ENCODE measurements around the gene CDK3.

CDK3 gene

DNA sequence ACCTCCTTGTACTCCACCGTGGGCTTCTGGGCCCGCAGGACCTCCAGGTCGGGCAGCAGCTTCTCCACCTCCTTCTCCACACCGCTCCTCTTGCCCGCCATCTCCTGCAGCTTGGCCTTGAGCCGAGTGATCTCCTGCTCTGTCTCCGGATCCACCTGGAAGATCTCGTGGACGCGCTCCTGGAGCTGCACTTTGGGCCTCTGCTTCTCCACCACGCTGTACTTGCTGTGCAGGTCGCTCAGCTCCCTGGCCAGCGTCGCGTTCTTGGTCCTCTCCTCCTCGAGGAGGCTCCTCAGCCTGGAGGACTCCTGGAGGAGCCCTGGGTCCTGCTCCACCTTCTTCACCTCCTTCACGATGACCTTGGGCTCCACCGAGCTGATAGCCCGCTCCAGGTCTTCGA is 8.8 kb downstream of the CDK3 start:
- Histone ChIP-seq H3K9me3 (ENCODE audit: low read depth, low read length) (no peaks in the 10 kb centered on the region), H3K36me3 (ENCODE audit: insufficient read depth, low read length) (no peaks in the 10 kb centered on the region), H3K9ac (ENCODE audit: insufficient read length) (no peak overlapping the region), H3K27ac (no peak overlapping the region), H3K4me3 (no peak overlapping the region)
- no peak for DNase-seq (ENCODE audit: low read depth, low spot score)
- no peak for TF ChIP-seq POLR2AphosphoS5 (IDR thresholded peaks at IDR 0.05; ENCODE audit: borderline replicate concordance, low read depth, low read length)
- no peak for TF ChIP-seq EZH2 (IDR thresholded peaks at IDR 0.05)
- TF ChIP-seq FOXP2 (optimal IDR thresholded peaks at IDR 0.05; ENCODE audit: control extremely low read depth, extremely low read length, insufficient read depth), result no peak

DNA sequence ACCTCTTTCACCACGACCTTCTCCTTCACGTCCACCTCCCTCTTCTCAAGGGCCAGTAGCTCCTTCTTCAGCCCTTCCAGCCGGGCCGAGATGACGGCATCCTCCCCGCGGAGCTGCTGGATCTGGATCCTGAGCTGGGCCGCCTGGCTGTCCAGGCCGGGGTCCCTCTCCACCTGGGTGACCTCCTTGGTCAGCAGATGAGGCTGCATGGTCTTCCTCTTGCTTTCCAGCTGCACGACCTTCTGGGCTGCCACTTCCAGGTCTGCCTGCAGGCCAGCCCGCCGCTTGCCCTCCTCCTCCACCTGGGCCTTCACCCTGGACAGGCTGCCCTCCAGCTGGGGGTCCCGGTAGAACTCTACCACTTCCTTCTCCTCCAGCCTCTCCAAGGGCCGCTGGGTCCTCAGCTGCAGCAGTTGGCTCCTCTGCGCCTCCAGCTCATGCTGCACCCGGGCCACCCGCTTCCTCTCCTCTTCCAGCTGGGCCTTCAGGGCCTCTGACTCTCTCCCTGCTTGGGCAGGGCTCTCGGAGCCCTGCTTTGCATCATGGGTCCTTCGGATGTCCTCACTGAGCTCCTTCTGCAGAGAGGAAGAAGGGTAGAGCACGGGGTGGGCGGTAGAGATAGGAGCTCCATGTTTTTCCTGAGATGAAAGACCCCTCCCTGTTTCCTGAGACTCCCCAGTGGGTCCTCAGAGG is 9.5 kb downstream of the CDK3 start:
- Histone ChIP-seq H3K4me3 (no peak overlapping the region), H3K9me3 (ENCODE audit: low read depth, low read length) (no peaks in the 10 kb centered on the region), H3K36me3 (ENCODE audit: insufficient read depth, low read length) (no peaks in the 10 kb centered on the region), H3K9ac (ENCODE audit: insufficient read length) (no peak overlapping the region), H3K27ac (no peak overlapping the region)
- DNase-seq (ENCODE audit: low read depth, low spot score), result no peak
- TF ChIP-seq FOXP2 (optimal IDR thresholded peaks at IDR 0.05; ENCODE audit: control extremely low read depth, extremely low read length, insufficient read depth), result no peak
- TF ChIP-seq EZH2 (IDR thresholded peaks at IDR 0.05), result no peak
- TF ChIP-seq POLR2AphosphoS5 (IDR thresholded peaks at IDR 0.05; ENCODE audit: borderline replicate concordance, low read depth, low read length), result no peak

DNA sequence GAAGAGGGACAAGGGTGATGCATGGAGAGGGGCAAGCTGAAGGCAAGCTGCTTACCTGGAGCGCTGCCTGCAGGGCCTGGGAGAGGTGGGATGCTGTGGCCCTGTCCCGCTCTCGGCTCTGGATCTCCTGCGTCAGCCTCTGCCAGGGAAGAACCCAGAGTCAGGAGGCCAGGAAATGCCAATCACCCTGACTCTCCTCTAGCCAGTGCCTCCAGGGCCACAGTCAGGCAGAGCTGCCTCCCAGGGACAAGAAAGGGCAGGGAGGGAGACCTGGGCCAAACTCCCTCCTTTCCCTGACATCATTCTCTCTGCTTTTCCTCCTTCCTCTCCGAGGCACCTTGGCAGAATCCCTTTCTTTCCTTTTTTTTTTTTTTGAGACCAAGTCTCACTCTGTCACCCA is 11.3 kb downstream of the CDK3 start:
- Histone ChIP-seq H3K9me3 (ENCODE audit: low read depth, low read length) (no peaks in the 10 kb centered on the region), H3K9ac (ENCODE audit: insufficient read length) (no peak overlapping the region)

DNA sequence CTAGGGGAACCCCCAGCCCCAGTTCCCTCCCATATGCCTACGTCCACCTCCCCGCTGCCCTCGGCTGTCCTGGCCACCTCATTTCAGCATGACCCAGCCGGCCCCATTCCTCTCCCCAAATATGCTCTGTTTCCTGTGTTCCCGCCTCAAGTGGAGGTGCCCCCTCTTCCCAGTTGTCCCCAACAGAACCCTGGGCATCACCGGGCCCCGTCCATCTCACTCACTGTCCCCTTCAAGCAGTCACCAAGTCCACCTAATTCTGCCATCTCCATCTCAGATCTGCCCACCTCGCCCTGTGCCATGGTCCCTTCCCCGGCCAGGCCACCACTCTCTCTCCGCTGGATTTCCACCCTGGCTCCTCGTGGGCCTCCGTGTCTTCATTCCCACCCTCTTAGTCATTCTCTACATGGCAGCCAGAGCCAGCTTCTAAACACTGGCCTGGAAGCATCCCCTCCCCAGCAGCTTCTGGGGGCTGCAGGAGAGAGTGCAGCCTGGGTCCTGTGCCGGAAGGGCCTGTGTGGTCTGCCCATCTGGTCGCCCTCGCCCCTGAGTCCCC is 12.8 kb downstream of the CDK3 start:
- Histone ChIP-seq H3K9ac (ENCODE audit: insufficient read length) (no peak overlapping the region), H3K36me3 (ENCODE audit: insufficient read depth, low read length) (no peaks in the 10 kb centered on the region), H3K27ac (no peak overlapping the region), H3K9me3 (ENCODE audit: low read depth, low read length) (no peaks in the 10 kb centered on the region), H3K4me3 (no peak overlapping the region)
- DNase-seq (ENCODE audit: low read depth, low spot score), result no peak
- TF ChIP-seq FOXP2 (optimal IDR thresholded peaks at IDR 0.05; ENCODE audit: control extremely low read depth, extremely low read length, insufficient read depth) (no peak), POLR2AphosphoS5 (IDR thresholded peaks at IDR 0.05; ENCODE audit: borderline replicate concordance, low read depth, low read length) (no peak), EZH2 (IDR thresholded peaks at IDR 0.05) (no peak)

More for the DNA sequence above, 11.3 kb downstream of the CDK3 start:
- Histone ChIP-seq H3K36me3 (ENCODE audit: insufficient read depth, low read length) (no peaks in the 10 kb centered on the region), H3K27ac (no peak overlapping the region), H3K4me3 (no peak overlapping the region)
- TF ChIP-seq EZH2 (IDR thresholded peaks at IDR 0.05) (no peak), POLR2AphosphoS5 (IDR thresholded peaks at IDR 0.05; ENCODE audit: borderline replicate concordance, low read depth, low read length) (no peak), FOXP2 (optimal IDR thresholded peaks at IDR 0.05; ENCODE audit: control extremely low read depth, extremely low read length, insufficient read depth) (no peak)
- DNase-seq (ENCODE audit: low read depth, low spot score), result no peak

DNA sequence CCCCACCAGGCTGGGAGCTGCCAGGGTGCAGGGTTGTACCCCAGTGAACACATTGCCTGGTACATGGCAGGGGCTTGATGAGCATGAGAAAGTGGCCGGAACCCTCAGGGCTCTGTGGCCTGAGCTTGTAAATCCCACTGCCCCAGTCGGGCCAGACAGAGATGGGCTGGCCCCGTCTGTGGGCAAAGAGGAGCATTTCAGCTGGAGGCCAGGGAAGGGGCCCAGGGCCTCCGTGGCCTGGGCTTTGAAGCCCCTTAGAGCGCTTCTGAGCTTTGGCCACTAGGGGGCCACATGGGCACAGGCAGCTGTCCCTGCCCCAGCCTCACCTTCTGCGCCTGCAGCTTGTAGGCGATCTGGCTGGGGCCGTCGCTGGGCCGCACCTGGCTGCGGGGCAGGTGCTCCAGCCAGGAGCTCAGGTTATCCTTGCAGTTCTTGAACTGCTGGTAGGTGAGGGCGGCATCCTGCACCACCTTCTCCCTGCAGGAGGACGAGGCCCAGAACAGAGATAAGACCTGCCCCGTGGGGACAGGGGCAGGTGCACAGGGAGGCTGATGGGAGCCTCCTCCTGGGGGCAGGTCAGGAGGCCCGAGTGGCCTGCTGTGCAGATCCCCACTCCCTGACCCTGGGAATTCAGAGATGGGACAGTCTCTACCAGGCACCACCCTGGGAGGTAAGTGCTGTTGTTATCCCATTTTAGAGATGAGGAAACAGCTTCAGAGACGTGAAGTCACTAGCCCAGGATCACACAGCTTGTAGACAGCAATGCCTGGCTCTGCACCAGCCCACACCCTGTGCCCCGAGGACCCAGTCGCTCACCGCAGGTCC is 13.7 kb downstream of the CDK3 start:
- Histone ChIP-seq H3K36me3 (ENCODE audit: insufficient read depth, low read length) (no peaks in the 10 kb centered on the region), H3K4me3 (peak overlapping the region; percentile 58), H3K9me3 (ENCODE audit: low read depth, low read length) (no peaks in the 10 kb centered on the region), H3K9ac (ENCODE audit: insufficient read length) (no peak overlapping the region), H3K27ac (no peak overlapping the region)
- TF ChIP-seq EZH2 (IDR thresholded peaks at IDR 0.05), result no peak
- no peak for TF ChIP-seq POLR2AphosphoS5 (IDR thresholded peaks at IDR 0.05; ENCODE audit: borderline replicate concordance, low read depth, low read length)
- no peak for TF ChIP-seq FOXP2 (optimal IDR thresholded peaks at IDR 0.05; ENCODE audit: control extremely low read depth, extremely low read length, insufficient read depth)
- no peak for DNase-seq (ENCODE audit: low read depth, low spot score)

DNA sequence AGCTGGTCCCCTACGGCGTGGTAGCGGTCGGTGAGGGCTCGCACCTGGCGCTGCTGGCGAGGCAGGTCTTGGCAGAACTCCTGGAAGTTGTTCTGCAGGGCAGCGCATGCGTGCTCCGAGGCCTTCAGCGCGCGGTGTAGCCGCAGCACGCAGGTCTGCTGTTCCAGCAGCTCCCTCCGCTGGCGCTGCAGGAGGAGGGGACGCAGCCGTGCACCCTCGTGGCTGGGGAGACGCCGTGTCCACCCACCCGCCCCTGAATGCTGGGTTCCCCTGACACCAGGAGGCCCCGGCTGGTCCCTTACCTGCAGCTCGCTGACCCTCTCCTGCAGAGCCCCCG is 14.2 kb downstream of the CDK3 start:
- H3K4me3 ChIP-seq, result peak overlapping the region; percentile 58
- no peak overlapping the region for H3K27ac ChIP-seq
- no peak for DNase-seq (ENCODE audit: low read depth, low spot score)
- H3K9me3 ChIP-seq (ENCODE audit: low read depth, low read length), result no peaks in the 10 kb centered on the region
- H3K9ac ChIP-seq (ENCODE audit: insufficient read length), result no peak overlapping the region
- no peaks in the 10 kb centered on the region for H3K36me3 ChIP-seq (ENCODE audit: insufficient read depth, low read length)
- no peak for TF ChIP-seq EZH2 (IDR thresholded peaks at IDR 0.05)
- TF ChIP-seq FOXP2 (optimal IDR thresholded peaks at IDR 0.05; ENCODE audit: control extremely low read depth, extremely low read length, insufficient read depth), result no peak
- no peak for TF ChIP-seq POLR2AphosphoS5 (IDR thresholded peaks at IDR 0.05; ENCODE audit: borderline replicate concordance, low read depth, low read length)

DNA sequence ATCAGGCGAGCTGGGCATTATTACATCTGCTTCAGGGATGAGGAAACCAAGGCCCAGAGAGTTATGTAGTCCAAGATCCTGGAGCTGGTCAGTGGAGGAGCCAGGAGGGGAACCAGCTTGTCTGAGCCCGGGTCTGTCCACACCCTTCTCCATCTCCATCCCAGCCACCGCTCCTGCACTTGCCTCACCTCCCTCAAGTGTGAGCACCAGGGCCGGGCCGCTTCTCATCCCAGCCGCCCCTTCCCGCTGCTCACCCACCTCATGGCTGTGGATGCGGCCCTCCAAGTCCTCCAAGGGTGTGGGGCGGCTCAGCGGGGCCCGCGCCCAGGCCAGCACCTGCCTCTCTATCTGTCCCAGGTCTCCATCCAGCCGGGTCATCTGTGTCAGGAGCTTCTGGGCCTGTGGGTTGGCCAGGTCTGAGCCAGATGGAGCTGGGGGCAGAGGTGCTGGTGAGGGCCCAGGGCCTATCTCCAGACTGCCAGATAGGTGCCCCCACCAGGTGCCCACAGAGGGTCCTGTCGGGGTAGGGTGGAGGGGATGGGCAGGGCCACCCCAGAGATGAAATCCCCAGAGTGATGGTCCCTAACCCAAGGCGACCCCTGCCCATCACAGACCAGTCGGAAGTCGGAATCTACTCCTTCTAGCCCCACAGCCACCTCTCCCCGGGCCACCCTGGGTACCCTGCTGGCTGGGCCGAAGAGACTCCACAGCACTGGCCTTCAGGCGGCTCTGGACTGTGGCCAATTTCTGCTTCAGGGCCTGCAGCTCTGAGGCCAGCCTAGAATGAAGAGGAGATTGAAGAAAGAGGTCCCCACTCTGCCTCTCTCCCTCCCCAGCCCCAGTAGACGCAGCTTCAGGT is 17.1 kb downstream of the CDK3 start:
- no peak for TF ChIP-seq POLR2AphosphoS5 (IDR thresholded peaks at IDR 0.05; ENCODE audit: borderline replicate concordance, low read depth, low read length)
- no peak for TF ChIP-seq FOXP2 (optimal IDR thresholded peaks at IDR 0.05; ENCODE audit: control extremely low read depth, extremely low read length, insufficient read depth)
- no peak for TF ChIP-seq EZH2 (IDR thresholded peaks at IDR 0.05)
- Histone ChIP-seq H3K36me3 (ENCODE audit: insufficient read depth, low read length) (no peaks in the 10 kb centered on the region), H3K27ac (no peak overlapping the region), H3K4me3 (no peak overlapping the region), H3K9me3 (ENCODE audit: low read depth, low read length) (no peaks in the 10 kb centered on the region), H3K9ac (ENCODE audit: insufficient read length) (no peak overlapping the region)
- no peak for DNase-seq (ENCODE audit: low read depth, low spot score)

DNA sequence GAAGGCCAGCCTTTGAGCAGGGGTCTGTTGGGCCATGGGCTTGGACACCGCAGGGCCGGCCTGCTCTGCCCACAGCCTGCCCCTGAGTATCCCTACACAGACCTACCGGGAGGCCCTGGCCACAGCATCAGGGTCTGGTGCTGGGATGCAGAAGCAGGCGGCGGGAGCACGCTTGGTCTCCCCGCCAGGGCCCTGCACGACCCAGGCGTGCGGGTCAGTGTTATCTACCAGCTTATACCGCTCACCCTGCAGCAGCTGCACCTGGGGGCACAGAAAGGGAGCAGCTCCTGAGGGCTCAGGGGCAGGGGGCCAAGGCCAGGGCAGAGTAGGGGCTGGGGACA is 17.7 kb downstream of the CDK3 start:
- no peak overlapping the region for H3K27ac ChIP-seq
- no peak for DNase-seq (ENCODE audit: low read depth, low spot score)
- H3K36me3 ChIP-seq (ENCODE audit: insufficient read depth, low read length), result no peaks in the 10 kb centered on the region
- TF ChIP-seq FOXP2 (optimal IDR thresholded peaks at IDR 0.05; ENCODE audit: control extremely low read depth, extremely low read length, insufficient read depth) (no peak), EZH2 (IDR thresholded peaks at IDR 0.05) (no peak), POLR2AphosphoS5 (IDR thresholded peaks at IDR 0.05; ENCODE audit: borderline replicate concordance, low read depth, low read length) (no peak)
- no peaks in the 10 kb centered on the region for H3K9me3 ChIP-seq (ENCODE audit: low read depth, low read length)
- H3K9ac ChIP-seq (ENCODE audit: insufficient read length), result no peak overlapping the region
- no peak overlapping the region for H3K4me3 ChIP-seq

Data from SK-N-MC (cell line).